Fibroblast of mammary gland (primary cell): ENCODE data around the gene ANKRD42.

Experiments used
- DNase-seq: peaks from one replicate; pipeline ENCODE4 v3.0.0-alpha.2; 2010; ENCODE audit warnings: low read depth
- H3K4me3 ChIP-seq: 2 replicates; pipeline ENCODE4 v1.5.1; 2011; ENCODE audit warnings: low read depth, mild to moderate bottlenecking, low read length, moderate library complexity; ENCODE audit not compliant: control insufficient read depth
- TF ChIP-seq, protein P1 (sequence below): conservative IDR thresholded peaks from 2 replicates; pipeline ENCODE4 v1.5.1; 2011; ENCODE audit warnings: low read depth, low read length, inconsistent platforms; ENCODE audit not compliant: control insufficient read depth, insufficient read depth

ANKRD42 gene

DNA sequence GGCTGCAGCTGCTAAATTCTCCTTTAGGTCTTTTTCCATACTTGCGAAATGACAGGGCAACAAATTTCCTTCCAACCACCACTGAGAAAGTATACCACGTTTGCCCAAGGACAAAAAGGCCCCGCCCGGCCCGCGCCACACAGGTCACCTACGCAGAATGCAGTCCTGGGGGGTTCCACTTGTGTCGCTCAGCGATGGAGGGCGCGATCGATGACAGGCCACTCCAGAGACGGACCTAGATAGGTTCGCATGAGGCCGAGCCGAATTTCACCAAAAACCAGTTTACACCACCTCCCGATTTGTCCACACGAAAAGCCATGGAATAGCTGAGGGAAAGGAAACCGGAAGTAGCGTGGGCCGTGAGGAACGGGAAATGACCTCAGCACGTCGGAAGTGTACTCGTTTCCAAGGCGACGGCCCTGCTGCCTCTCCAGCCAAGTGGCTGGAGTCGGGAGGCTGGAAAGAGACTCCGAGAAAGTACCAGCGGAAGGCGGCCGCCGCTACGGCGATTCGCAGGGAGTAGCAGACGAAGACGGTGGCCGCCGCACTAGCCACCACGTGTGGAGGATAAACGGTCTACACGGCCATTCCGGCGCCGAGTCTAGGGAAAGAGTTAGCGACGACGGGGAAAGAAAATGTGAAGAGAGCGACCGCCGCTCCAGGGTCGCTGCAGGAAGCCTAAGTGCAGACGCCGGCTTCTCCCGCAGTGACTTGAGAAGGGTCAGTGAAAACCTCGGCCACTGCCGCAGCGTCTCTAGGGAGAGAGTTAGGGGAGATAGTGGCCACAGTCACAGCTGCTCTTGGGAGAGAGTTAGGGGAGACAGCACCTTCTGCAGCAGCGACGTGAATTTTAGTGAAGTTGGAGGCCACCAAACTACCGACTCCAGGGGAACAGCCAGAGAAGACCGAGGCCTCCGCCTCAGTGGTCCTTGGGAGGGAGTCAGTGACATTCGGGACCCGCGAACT lies at the start of gene ANKRD42:
Gene ANKRD42 (plus strand): TSS at position 398 of the 966 bp plus-strand sequence. CDS start 959 bp downstream, outside the sequence.
- peak; percentile 95 for DNase-seq
- H3K4me3 ChIP-seq, result peak within 1 kb of the TSS; percentile 81
- TF ChIP-seq, protein P1, sequence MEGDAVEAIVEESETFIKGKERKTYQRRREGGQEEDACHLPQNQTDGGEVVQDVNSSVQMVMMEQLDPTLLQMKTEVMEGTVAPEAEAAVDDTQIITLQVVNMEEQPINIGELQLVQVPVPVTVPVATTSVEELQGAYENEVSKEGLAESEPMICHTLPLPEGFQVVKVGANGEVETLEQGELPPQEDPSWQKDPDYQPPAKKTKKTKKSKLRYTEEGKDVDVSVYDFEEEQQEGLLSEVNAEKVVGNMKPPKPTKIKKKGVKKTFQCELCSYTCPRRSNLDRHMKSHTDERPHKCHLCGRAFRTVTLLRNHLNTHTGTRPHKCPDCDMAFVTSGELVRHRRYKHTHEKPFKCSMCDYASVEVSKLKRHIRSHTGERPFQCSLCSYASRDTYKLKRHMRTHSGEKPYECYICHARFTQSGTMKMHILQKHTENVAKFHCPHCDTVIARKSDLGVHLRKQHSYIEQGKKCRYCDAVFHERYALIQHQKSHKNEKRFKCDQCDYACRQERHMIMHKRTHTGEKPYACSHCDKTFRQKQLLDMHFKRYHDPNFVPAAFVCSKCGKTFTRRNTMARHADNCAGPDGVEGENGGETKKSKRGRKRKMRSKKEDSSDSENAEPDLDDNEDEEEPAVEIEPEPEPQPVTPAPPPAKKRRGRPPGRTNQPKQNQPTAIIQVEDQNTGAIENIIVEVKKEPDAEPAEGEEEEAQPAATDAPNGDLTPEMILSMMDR, result no peak

DNA sequence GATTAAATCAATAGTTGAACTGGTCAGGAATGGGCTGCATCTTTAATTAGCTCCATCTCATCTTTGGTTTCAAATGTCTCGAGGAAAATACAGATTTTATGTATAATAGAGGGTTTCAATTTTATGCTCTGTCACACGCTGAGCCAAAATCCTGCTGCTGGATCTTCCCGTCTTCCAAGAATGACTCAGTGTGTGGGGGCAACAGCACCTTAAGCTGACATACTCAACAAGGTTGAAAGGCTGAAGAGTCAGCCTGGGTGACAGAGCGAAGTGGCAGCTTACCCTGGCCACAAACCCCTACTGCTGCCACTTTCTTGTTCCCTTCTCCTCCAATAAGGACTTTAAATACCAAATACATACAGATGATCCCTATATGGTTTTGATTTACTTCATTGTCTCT lies 45.6 kb upstream of the ANKRD42 start:
- H3K4me3 ChIP-seq, result no peak overlapping the region
- TF ChIP-seq, protein P1, result no peak
- peak; percentile 40 for DNase-seq

DNA sequence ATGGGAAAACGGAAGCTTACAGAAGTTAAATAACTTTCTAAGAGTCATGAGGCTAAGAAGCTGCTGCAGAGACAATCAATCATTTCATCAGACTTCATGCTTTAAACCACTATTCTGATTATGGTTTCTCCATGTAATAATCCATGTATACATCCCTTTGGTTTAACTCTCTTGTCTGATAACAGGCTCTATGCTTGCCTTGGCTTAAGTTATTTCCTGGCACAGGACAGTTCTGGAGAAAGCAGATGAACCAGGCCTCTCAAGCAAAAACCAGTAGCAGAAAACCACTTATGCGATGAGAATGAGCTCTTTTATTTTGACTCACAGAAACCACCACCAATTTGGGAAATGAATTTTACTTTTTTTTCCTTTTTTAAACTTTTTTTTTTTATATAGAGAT lies 43.1 kb upstream of the ANKRD42 start:
- H3K4me3 ChIP-seq, result no peak overlapping the region
- TF ChIP-seq, protein P1, result no peak
- DNase-seq, result no peak

DNA sequence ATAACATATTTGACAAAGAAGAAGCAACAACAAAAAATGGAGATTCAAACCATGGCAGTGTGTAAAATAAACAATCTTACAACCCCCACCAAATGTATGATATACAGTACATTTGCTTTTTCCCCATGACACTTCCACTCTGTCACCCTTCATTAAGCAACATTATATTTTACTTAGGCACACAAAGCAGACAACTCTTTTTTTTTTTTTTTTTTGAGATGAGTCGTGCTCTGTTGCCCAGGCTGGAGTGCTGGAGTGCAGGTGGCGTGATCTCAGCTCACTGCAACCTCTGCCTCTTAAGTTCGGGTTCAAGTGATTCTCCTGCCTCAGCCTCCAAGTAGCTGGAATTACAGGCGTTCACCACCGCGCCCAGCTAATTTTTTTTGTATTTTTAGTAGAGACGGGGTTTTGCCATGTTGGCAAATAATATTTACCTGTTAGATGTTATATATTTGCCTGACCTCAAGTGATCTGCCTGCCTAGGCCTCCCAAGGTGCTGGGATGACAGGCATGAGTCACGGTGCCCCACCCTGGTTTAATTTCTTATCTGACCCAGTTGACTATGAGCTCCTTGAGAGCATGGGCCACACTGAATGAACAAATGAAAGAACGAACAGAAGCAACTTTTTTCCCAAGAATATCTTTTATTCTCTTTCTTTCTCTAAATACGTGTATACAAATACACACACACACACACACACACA lies 42.1 kb upstream of the ANKRD42 start:
- no peak overlapping the region for H3K4me3 ChIP-seq
- TF ChIP-seq, protein P1, result no peak
- peak; percentile 30 for DNase-seq

DNA sequence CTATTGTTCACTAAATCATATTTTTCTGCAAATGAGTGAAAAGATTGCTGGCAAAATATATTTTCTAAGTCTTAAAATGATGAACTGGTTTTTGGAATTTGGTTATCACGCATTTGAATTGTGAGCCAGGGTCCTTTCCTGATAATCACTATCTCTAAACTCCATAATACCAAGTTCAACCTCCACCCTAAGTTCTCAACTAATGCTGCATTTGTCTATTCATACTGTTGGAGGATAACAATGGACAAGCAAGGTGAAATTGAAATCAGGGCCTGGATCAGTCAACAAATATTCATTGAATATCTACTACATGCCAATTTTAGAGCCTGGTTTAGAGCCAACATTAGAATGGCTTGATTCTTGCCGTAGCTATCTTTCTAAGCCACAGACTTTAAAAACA lies 41.2 kb upstream of the ANKRD42 start:
- no peak overlapping the region for H3K4me3 ChIP-seq
- DNase-seq, result no peak
- TF ChIP-seq, protein P1, result no peak

DNA sequence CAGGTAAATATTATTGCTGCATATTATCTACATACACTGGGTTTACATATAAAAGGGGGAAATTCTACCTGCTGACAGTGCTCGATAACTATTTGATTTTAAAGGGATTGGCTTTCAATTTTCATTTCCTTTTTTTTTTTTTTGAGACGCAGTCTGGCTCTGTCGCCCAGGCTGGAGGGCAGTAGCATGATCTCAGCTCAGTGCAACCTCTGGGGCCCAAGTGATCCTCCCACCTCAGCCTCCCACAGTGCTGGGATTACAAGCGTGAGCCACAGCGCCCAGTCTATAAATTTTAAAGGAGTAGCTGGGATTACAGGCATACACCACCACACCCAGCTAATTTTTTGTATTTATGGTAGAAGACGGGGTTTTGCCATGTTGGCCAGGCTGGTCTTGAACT lies 39.7 kb upstream of the ANKRD42 start:
- DNase-seq, result no peak
- TF ChIP-seq, protein P1, result no peak
- no peak overlapping the region for H3K4me3 ChIP-seq
